OCI-LY1 (cell line): ENCODE results near the gene HCFC1.
A peak's percentile ranks its signal among the peaks of the same experiment; 100 is the strongest.

ENCODE experiments used
- H2AFZ ChIP-seq: fragments of 200-600 bp; sonication (generic), shearing (Covaris generic); 2 replicates; pipeline ENCODE4 v1.6.0; 2014; ENCODE audit warnings: antibody characterized with exemption, mild to moderate bottlenecking, low read length
- H3F3A ChIP-seq: fragments of 200-600 bp; sonication (generic), shearing (Covaris generic); 2 replicates; pipeline ENCODE4 v1.6.0; 2014; ENCODE audit warnings: mild to moderate bottlenecking, antibody characterized with exemption, low read length, moderate library complexity; ENCODE audit not compliant: insufficient read depth
- H3K27ac ChIP-seq: fragments of 200-600 bp; sonication (generic); 2 replicates; pipeline ENCODE4 v1.5.1; 2014; ENCODE audit warnings: low read length, mixed run types, mild to moderate bottlenecking, low read depth; ENCODE audit not compliant: poor library complexity, severe bottlenecking
- H3K27me3 ChIP-seq: fragments of 200-600 bp; sonication (generic); 2 replicates; pipeline ENCODE4 v1.6.0; 2014; ENCODE audit warnings: antibody characterized with exemption, mild to moderate bottlenecking, low read length, moderate library complexity; ENCODE audit not compliant: insufficient read depth
- H3K36me3 ChIP-seq: fragments of 200-600 bp; sonication (generic); 2 replicates; pipeline ENCODE4 v1.6.1; 2014; ENCODE audit warnings: mild to moderate bottlenecking, antibody characterized with exemption, low read length, moderate library complexity, mixed read lengths; ENCODE audit not compliant: insufficient read depth
- H3K4me1 ChIP-seq: fragments of 200-600 bp; sonication (generic); 2 replicates; pipeline ENCODE4 v1.5.1; 2014; ENCODE audit warnings: mild to moderate bottlenecking, low read length, moderate library complexity; ENCODE audit not compliant: insufficient read depth, severe bottlenecking
- H3K4me2 ChIP-seq: fragments of 200-600 bp; sonication (generic), shearing (Covaris generic); 2 replicates; pipeline ENCODE4 v1.6.1; 2014; ENCODE audit warnings: low read length
- H3K4me3 ChIP-seq: fragments of 200-600 bp; sonication (generic); 2 replicates; pipeline ENCODE4 v1.5.1; 2014; ENCODE audit warnings: low read length, low read depth, mild to moderate bottlenecking, mixed read lengths; ENCODE audit not compliant: poor library complexity, severe bottlenecking
- H3K79me2 ChIP-seq: fragments of 200-600 bp; shearing (Covaris generic); 2 replicates; pipeline ENCODE4 v1.6.1; 2016; ENCODE audit warnings: mixed run types, low read length, mixed read lengths; ENCODE audit not compliant: insufficient read depth
- H3K9ac ChIP-seq: fragments of 200-600 bp; sonication (generic), shearing (Covaris generic); 2 replicates; pipeline ENCODE4 v1.6.1; 2014; ENCODE audit warnings: mild to moderate bottlenecking, low read length, mixed read lengths
- H3K9me2 ChIP-seq: fragments of 200-600 bp; sonication (generic), shearing (Covaris generic); 2 replicates; pipeline ENCODE4 v1.6.1; 2014; ENCODE audit warnings: low read depth, mild to moderate bottlenecking, low read length, mixed read lengths
- H3K9me3 ChIP-seq: fragments of 200-600 bp; shearing (Covaris generic); 2 replicates; pipeline ENCODE4 v1.6.1; 2014; ENCODE audit warnings: low read length, mixed read lengths
- H4K20me1 ChIP-seq: fragments of 200-600 bp; sonication (generic), shearing (Covaris generic); 2 replicates; pipeline ENCODE4 v1.6.0; 2016; ENCODE audit warnings: mild to moderate bottlenecking, low read length; ENCODE audit not compliant: insufficient read depth
- CTCF ChIP-seq: fragments of 200-600 bp; sonication (generic), shearing (Covaris generic); IDR thresholded peaks from 2 replicates; pipeline ENCODE4 v1.5.1; 2017; ENCODE audit warnings: mild to moderate bottlenecking, antibody characterized with exemption, low read length, moderate library complexity, mixed read lengths
- EZH2 ChIP-seq: fragments of 200-600 bp; sonication (generic), shearing (Covaris generic); IDR thresholded peaks from 2 replicates; pipeline ENCODE4 v1.8.0; 2017; ENCODE audit warnings: borderline replicate concordance, mixed run types, mild to moderate bottlenecking, antibody characterized with exemption, low read length, moderate library complexity, mixed read lengths

HCFC1 gene

GRCh38 chrX:153927672-153927921, 44.0 kb downstream of the HCFC1 start:
- Histone ChIP-seq H3F3A (no peaks in the 10 kb centered on the region), H3K9me3 (no peaks in the 10 kb centered on the region), H3K9ac (peak overlapping the region; percentile 97), H3K36me3 (peaks cover 31% of the 10 kb centered on the region; the same call in 1 of the 2 replicates), H3K79me2 (no peaks in the 10 kb centered on the region), H2AFZ (no peak overlapping the region), H3K4me2 (peak overlapping the region; percentile 95), H4K20me1 (no peaks in the 10 kb centered on the region), H3K9me2 (no peaks in the 10 kb centered on the region), H3K4me3 (peak overlapping the region; percentile 95), H3K27me3 (no peaks in the 10 kb centered on the region), H3K4me1 (peaks cover 59% of the 10 kb centered on the region), H3K27ac (peak overlapping the region; percentile 100)
- TF ChIP-seq CTCF, result no peak
- no peak for TF ChIP-seq EZH2

GRCh38 chrX:153926858-153927671, 44.6 kb downstream of the HCFC1 start:
- Histone ChIP-seq H3K79me2 (no peaks in the 10 kb centered on the region), H3K9me2 (no peaks in the 10 kb centered on the region), H3K36me3 (peaks cover 26% of the 10 kb centered on the region; the same call in 1 of the 2 replicates), H3F3A (no peaks in the 10 kb centered on the region), H3K9ac (peak overlapping the region; percentile 97), H3K4me2 (peak overlapping the region; percentile 95), H3K9me3 (no peaks in the 10 kb centered on the region), H3K27me3 (no peaks in the 10 kb centered on the region), H3K4me3 (peak overlapping the region; percentile 95), H3K27ac (peak overlapping the region; percentile 100), H4K20me1 (no peaks in the 10 kb centered on the region), H3K4me1 (peaks cover 59% of the 10 kb centered on the region), H2AFZ (no peak overlapping the region)
- TF ChIP-seq CTCF (no peak), EZH2 (no peak)

- peak overlapping the region; percentile 97 for H3K9ac ChIP-seq
- H3K4me3 ChIP-seq, result peak overlapping the region; percentile 95
These were observed 45.1 kb downstream of the HCFC1 start for GRCh38 chrX:153926552-153926857.

More at GRCh38 chrX:153926552-153926857, 45.1 kb downstream of the HCFC1 start:
- H2AFZ ChIP-seq, result no peak overlapping the region
- H3K9me3 ChIP-seq, result no peaks in the 10 kb centered on the region
- H3K9me2 ChIP-seq, result no peaks in the 10 kb centered on the region
- H3K36me3 ChIP-seq, result peaks cover 23% of the 10 kb centered on the region; the same call in 1 of the 2 replicates
- no peaks in the 10 kb centered on the region for H4K20me1 ChIP-seq
- H3K27ac ChIP-seq, result peak overlapping the region; percentile 100
- no peaks in the 10 kb centered on the region for H3F3A ChIP-seq
- H3K4me2 ChIP-seq, result peak overlapping the region; percentile 95
- no peaks in the 10 kb centered on the region for H3K79me2 ChIP-seq
- peaks cover 59% of the 10 kb centered on the region for H3K4me1 ChIP-seq
- H3K27me3 ChIP-seq, result no peaks in the 10 kb centered on the region
- TF ChIP-seq CTCF, result no peak
- no peak for TF ChIP-seq EZH2
